GOT3 (cell line): ENCODE data around the gene LENG8.

Experiments
- DNase-seq: peaks from one replicate; lab custom pipeline; 2025; ENCODE audit warnings: mixed read lengths; lab: John Stamatoyannopoulos, UW

The LENG8 gene

GRCh38 chr19:54424201-54424600 lies 24.8 kb upstream of the LENG8 start:
- DNase-seq = no peak

- DNase-seq = no peak
Measured at GRCh38 chr19:54424660-54425381, 24.2 kb upstream of the LENG8 start.

- no peak for DNase-seq
Measured at GRCh38 chr19:54425382-54425723, 23.6 kb upstream of the LENG8 start.

GRCh38 chr19:54426291-54426931 lies 22.6 kb upstream of the LENG8 start:
- no peak for DNase-seq

- no peak for DNase-seq
Measured at GRCh38 chr19:54427586-54427985, 21.4 kb upstream of the LENG8 start.

GRCh38 chr19:54428323-54429175 lies 20.4 kb upstream of the LENG8 start:
- DNase-seq = no peak

GRCh38 chr19:54429176-54429495 lies 19.9 kb upstream of the LENG8 start:
- no peak for DNase-seq

- no peak for DNase-seq
Measured at GRCh38 chr19:54429545-54430227, 19.3 kb upstream of the LENG8 start.

GRCh38 chr19:54430306-54431254 lies 18.4 kb upstream of the LENG8 start:
- no peak for DNase-seq

GRCh38 chr19:54431255-54431838 lies 17.7 kb upstream of the LENG8 start:
- no peak for DNase-seq

- DNase-seq = no peak
Measured at GRCh38 chr19:54432144-54432738, 16.8 kb upstream of the LENG8 start.

GRCh38 chr19:54433697-54434096 lies 15.3 kb upstream of the LENG8 start:
- no peak for DNase-seq

GRCh38 chr19:54434112-54434872 lies 14.7 kb upstream of the LENG8 start:
- no peak for DNase-seq

GRCh38 chr19:54434873-54435214 lies 14.2 kb upstream of the LENG8 start:
- DNase-seq = no peak

GRCh38 chr19:54435551-54436016 lies 13.4 kb upstream of the LENG8 start:
- DNase-seq = no peak

GRCh38 chr19:54436031-54436523 lies 12.9 kb upstream of the LENG8 start:
- no peak for DNase-seq

- DNase-seq = no peak
Measured at GRCh38 chr19:54436628-54437252, 12.3 kb upstream of the LENG8 start.

GRCh38 chr19:54439174-54439851 lies 9.7 kb upstream of the LENG8 start:
- DNase-seq = no peak

GRCh38 chr19:54440641-54441040 lies 8.4 kb upstream of the LENG8 start:
- no peak for DNase-seq
